Measurements from ENCODE around the gene TOX3.

TOX3 gene

GRCh38 chr16:52489894-52490293 lies 57.0 kb downstream of the TOX3 start:
- no peak for DNase-seq

GRCh38 chr16:52488837-52489289 lies 58.1 kb downstream of the TOX3 start:
- no peak for DNase-seq

GRCh38 chr16:52487849-52488457 lies 59.0 kb downstream of the TOX3 start:
- DNase-seq = no peak

- no peak for DNase-seq
These were observed 66.7 kb downstream of the TOX3 start for GRCh38 chr16:52480237-52480636.

GRCh38 chr16:52476111-52476510 lies 70.8 kb downstream of the TOX3 start:
- no peak for DNase-seq

GRCh38 chr16:52474679-52475078 lies 72.3 kb downstream of the TOX3 start:
- no peak for DNase-seq

- no peak for DNase-seq
These were observed 73.8 kb downstream of the TOX3 start for GRCh38 chr16:52473096-52473495.

GRCh38 chr16:52471650-52472370 lies 75.1 kb downstream of the TOX3 start:
- DNase-seq = no peak

GRCh38 chr16:52470585-52470984 lies 76.4 kb downstream of the TOX3 start:
- no peak for DNase-seq

- no peak for DNase-seq
These were observed 77.2 kb downstream of the TOX3 start for GRCh38 chr16:52469775-52470174.

GRCh38 chr16:52469091-52469490 lies 77.9 kb downstream of the TOX3 start:
- no peak for DNase-seq

- DNase-seq = no peak
These were observed 79.2 kb downstream of the TOX3 start for GRCh38 chr16:52467753-52468152.

GRCh38 chr16:52466994-52467393 lies 79.9 kb downstream of the TOX3 start:
- no peak for DNase-seq

- no peak for DNase-seq
These were observed 81.2 kb downstream of the TOX3 start for GRCh38 chr16:52465711-52466267.

GRCh38 chr16:52463904-52464303 lies 83.0 kb downstream of the TOX3 start:
- no peak for DNase-seq

- no peak for DNase-seq
These were observed 84.1 kb downstream of the TOX3 start for GRCh38 chr16:52462816-52463215.

GRCh38 chr16:52460639-52461178 lies 86.2 kb downstream of the TOX3 start:
- DNase-seq = no peak

GRCh38 chr16:52456368-52456767 lies 90.6 kb downstream of the TOX3 start:
- DNase-seq = no peak

- DNase-seq = no peak
These were observed 91.2 kb downstream of the TOX3 start for GRCh38 chr16:52455549-52456277.

- DNase-seq = no peak
These were observed 93.3 kb downstream of the TOX3 start for GRCh38 chr16:52453644-52454043.

- no peak for DNase-seq
These were observed 94.9 kb downstream of the TOX3 start for GRCh38 chr16:52451971-52452421.

GRCh38 chr16:52450916-52451315 lies 96.0 kb downstream of the TOX3 start:
- no peak for DNase-seq

GRCh38 chr16:52450241-52450640 lies 96.7 kb downstream of the TOX3 start:
- no peak for DNase-seq

Data from activated gamma-delta T cell (primary cell).